ENCODE results near the gene PTPRN2. TPM values are rescaled to one million over a fixed set of nuclear protein-coding genes. Genes with fewer than 3 reads are reported as not detected.

The PTPRN2 gene
- total and polyA plus RNA-seq, 9 of the 15 experiments (the other 6 are each of a cell fraction or from before 2014, with no cell fraction given) = not detected

- Histone ChIP-seq H3K9ac (ENCODE audit: insufficient read depth in 1 of 2, low read depth in 2 of 2, low read length in 2 of 2) (no peak overlapping the region), H4K20me1 (replicated peaks; ENCODE audit: control insufficient read depth, insufficient read depth, low read length) (peaks cover 4% of the 10 kb centered on the region; the same call in 1 of the 2 replicates), H3K4me2 (ENCODE audit: insufficient read depth, low read length) (no peak overlapping the region), H2AFZ (ENCODE audit: low read depth, low read length) (no peak overlapping the region), H3K4me1 (replicated peaks in 1 of 2; ENCODE audit: control insufficient read depth in 2 of 2, insufficient read depth in 2 of 2, low read length in 2 of 2) (0 out of 5 replicates have a peak, but pooled peaks cover 0 to 2% of the 10 kb centered on the region in 2 experiments), H3K36me3 (ENCODE audit: control insufficient read depth, insufficient read depth, low read length) (no peaks in the 10 kb centered on the region), H3K9me3 (replicated peaks; ENCODE audit: control insufficient read depth, insufficient read depth, low read depth, low read length) (peaks cover 10% of the 10 kb centered on the region; the same call in 1 of the 2 replicates), H3K79me2 (ENCODE audit: control insufficient read depth, insufficient read depth, low read length) (no peaks in the 10 kb centered on the region), H3K4me3 (no peak overlapping the region), H3K9me1 (ENCODE audit: control insufficient read depth, insufficient read depth, low read length) (no peaks in the 10 kb centered on the region), H3K27me3 (ENCODE audit: control insufficient read depth in 2 of 2, insufficient read depth in 2 of 2, low read length in 2 of 2) (peaks cover 44 to 55% of the 10 kb centered on the region in 2 experiments), H3K27ac (ENCODE audit: extremely low read depth, low read depth, low read length) (no peak overlapping the region)
- TF ChIP-seq HNRNPLL (IDR thresholded peaks at IDR 0.05; ENCODE audit: low read depth, low read length, poor library complexity, severe bottlenecking) (no peak), MTA1 (IDR thresholded peaks at IDR 0.05; ENCODE audit: borderline replicate concordance) (no peak), TSHZ1 (CRISPR knock-in tag; IDR thresholded peaks at IDR 0.05) (no peak), MITF (IDR thresholded peaks at IDR 0.05) (no peak), RBM17 (IDR thresholded peaks at IDR 0.05; ENCODE audit: borderline replicate concordance, low read depth, low read length) (no peak), ZFP36 (IDR thresholded peaks at IDR 0.05; ENCODE audit: low read depth, low read length, partially characterized antibody) (no peak)
- ChIA-PET POLR2A (no interaction called here), CTCF (ENCODE audit: low intra/inter-chr PET ratio) (no interaction called here)
- intact Hi-C loops (cut with micrococcal nuclease) = no loop called here
- no peak for FAIRE-seq
- ATAC-seq = no peak
- BruUV-seq (replicated peaks) = no TSS peak
- no peak for DNase-seq (ENCODE audit: extremely low read depth in 1 of 4, low spot score in 3 of 4)
- WGBS (ENCODE audit: insufficient coverage, low coverage, missing lambda C conversion rate) = 2% methylated on average over 14 of the region's 14 CpGs
- in situ Hi-C loops (cut with MboI) = no loop called here
Observed at GRCh38 chr7:157841773-157842370, 745.8 kb downstream of the PTPRN2 start.
